ENCODE data around the gene OLFM1. TPM values are rescaled to one million over a fixed set of nuclear protein-coding genes. Genes with fewer than 3 reads are reported as not detected.
"Not testable (repeated sequence)": the region's sequence is repeated elsewhere in the genome, so short reads cannot be mapped to it uniquely, and the experiment has no call there.

Gene OLFM1
- total RNA-seq, 1 experiment from 2014 or later: 0.06 TPM

DNA sequence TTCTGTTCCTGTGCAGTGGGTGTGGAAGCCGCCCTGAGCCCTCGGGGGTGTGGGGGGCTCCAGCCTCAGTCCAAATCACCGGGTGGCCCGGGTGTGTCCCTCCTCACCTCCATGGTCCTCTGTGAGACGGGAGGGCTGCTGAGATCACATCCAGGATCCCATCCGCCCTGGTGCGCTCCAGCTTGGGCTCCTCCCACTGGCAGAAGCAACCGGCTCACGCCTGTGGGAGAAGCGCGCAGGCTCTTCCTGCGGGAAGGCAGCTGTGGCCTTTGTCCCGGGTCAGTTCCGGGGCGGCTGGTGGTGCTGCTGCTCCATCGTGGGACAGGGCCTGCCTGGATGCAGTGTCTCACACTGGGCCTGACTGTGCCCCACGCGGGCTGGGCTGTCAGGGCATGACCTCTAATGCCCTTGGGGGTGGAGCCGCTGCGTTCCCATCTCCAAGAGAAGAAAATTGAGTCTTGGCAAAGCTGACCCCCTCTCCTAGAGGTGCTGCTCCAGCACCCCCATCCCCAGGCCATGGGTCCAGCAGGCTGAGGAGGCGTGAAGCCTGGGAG, 18.5 kb downstream of the OLFM1 start:
- DNase-seq (ENCODE audit: low read depth): no peak

DNA sequence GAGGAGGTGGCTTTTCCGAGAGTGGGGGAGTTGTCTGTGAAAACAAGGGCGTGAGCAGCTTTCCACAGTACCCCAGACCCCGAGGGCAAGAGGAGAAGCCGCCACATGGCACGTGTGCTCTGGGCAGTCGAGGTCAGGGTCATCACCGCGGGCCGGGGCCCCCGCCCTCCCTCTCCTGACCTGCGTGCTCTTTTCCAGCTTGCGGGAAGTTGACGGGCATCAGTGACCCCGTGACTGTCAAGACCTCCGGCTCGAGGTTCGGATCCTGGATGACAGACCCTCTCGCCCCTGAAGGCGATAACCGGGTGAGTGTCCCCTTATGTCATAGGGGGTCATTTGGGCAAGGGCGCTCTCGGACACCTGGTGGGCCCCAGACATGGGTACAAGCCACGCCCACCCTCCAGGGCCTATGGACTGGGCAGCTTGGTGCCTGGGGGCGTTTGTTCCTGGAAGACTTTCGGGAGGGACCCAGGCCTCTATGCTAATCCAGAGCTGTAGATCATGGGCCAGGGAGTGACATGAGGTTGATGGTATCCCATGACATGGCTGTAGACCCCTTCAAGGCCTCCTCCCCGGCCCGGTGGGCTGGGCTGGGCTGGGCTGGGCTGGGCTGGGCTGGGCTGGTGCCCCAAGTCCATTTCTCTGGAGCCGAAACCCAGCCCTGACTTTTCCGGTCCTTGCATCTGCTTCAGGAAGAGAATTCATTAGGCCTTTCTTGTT, 19.2 kb downstream of the OLFM1 start:
- no peak for DNase-seq (ENCODE audit: low read depth)

DNA sequence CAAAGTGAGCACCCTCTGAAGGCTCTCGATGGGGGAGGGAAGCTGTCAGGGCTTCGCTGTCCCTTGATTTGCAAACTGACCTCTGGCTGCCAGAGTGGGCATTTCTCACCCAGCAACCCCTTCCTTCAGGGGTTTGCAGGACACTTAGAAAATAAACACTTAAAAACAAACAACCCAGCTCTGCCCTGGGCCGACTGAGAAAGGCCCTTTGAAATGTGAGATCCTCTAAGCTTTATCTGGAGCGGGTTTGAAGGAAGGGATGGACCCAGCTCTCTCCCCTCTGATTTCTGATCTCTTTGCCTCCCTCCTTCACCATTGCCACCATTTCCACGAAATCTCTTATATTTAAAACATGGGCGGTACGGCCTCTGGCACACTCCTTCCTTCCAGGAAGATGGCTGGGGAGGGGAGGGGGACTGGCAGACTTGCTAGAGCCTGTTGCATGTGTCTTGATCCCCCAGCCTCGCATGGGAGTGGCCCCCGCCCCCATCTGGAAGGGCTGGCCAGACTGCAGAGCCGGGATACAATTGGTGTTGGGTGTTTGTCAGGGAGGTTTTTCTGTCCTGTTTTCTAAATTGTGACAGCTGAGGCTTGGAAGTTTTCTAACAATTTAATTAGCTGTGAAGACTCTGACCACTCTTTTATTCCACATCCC, 20.2 kb downstream of the OLFM1 start:
- DNase-seq (ENCODE audit: low read depth): no peak

DNA sequence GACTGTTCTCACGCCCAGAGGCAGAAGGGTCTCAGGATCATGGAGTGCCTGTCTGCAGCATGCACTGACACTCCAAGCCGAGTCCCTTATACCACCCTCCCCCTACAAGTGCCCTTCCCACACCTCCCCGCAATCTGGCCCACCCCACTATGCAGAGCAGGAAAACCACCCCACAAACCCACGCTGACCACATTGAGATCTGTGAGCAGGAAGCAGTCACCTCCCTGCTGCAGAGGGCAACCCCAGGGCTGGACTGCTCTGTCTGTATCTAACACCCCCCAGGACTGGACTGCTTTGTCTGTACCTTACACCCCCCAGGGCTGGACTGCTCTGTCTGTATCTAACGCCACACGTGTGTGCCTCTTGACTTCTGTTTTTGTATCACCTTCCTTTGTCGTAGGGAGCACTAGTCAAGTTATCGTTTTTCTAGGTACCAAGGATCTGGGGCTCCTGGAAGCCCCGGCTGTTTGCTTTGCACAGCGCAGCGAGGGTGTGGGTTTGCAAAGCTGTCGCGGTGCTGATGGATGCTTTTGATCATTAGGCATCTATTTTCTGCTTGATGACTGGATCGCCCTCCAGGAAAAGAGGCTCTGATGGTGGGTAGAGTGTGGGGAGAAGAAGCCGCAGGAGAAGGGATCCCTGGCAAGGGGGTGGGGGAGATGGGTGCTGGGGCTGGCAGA, 21.5 kb downstream of the OLFM1 start:
- no peak for DNase-seq (ENCODE audit: low read depth)

DNA sequence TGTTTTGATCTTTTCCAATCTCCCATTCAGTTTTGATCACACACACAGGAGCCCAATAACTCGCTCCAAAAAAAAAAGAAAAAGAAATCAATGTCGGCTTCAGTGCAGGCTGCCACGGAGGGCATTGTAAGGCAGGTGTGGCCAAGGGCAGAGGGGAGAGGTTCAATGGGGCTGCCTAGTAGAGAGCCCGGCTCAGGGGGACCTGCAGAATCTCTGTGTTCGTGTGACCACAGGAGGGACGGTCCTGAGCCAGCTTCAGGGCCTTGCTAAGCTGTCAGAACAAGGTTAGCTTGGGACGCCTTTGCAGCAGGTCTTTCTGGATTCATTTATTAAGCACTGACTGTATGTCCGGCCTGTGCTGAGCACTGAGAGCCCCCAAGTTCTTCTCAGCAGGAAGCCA, 22.2 kb downstream of the OLFM1 start:
- DNase-seq (ENCODE audit: low read depth): no peak

DNA sequence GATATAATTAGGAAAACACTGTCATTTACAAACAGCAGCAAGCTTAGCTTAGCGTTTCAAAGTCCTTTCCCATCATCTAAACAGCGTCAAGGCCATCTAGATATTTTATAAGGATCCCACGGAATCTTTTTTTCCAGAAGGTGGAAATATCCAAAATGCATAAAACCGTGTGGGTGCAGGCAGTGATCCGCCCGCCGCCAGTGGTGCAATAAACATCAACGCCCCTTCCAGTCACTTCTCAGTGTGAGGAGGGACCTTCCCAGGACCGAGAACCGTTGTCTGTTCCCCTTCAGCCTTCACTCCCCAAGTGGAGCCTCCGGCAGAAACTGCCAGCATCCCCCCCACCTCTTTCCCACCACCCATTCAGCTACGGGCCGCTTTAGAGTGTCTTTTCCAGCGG, 22.9 kb downstream of the OLFM1 start:
- DNase-seq (ENCODE audit: low read depth): no peak

DNA sequence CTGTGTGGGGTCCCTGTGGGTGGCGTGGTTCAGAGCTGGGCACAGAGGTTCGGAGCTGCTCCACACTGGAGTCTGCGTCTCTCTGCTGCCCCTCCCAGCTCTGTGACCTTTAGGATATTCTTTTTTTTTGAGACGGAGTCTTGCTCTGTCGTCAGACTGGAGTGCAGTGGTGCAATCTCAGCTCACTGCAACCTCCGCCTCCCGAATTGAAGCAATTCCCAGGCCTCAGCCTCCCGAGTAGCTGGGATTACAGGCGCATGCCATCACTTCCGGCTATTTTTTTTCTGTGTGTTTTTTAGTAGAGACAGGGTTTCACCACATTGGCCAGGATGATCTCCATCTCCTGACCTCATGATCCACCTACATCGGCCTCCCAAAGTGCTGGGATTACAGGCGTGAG, 24.1 kb downstream of the OLFM1 start:
- DNase-seq (ENCODE audit: low read depth): not testable (repeated sequence)

DNA sequence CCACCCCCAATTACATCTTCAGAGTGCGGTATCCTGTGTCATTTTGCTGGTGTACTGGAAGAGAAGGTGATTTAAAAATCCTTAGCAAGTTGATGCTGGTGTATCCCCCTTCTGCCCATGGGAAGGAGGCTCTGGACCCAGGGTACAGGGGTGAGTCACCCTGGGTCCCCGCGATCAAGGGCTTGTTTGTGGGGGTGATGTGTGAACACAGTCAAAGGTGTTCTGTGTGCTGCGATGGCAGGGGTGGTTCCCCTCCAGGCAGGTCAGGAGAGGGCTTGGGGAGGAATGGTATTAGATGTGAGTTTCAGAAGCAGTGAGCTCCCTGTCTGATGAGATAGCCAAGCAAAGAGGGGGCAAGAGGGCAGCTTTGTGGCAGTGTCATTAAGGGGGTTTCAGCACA, 28.9 kb downstream of the OLFM1 start:
- DNase-seq (ENCODE audit: low read depth): no peak

DNA sequence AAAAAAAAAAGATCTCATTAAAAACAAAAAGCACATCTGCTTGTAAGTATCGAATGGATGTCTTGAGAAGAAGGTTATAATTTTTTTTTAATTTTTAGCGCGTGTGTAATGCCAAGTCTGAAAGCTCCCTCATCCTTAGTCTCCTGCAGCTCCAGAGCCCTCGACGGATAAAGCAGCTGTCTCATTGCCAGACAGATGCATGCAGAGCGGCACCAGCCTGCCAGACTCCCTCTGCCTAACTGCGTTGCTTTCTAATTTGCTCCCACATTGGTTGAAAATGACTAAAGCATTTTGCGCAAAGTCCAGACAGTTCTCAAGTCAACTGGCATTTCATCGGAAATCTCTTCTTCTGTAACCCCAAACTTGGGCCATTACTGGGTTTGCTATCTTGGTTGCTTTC, 29.4 kb downstream of the OLFM1 start:
- DNase-seq (ENCODE audit: low read depth): no peak

DNA sequence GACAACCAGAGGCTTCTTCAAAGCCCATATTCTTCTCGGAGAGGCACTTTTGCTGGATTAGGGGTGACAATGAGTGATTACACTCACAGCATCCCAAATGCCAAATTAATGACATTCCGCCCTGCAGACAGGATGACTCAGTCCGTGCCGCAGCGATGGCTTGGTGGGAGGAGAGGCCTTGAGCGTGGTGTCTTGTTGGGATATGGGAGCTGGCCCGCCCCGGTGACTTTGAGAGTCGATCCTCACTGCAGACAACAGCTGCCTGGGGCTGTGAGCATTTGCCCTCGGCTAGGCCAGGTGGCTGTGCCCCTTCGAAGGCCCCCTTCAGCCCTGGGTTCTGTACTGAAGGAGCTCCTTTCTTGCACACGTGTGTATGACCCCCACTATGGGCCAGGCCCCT, 29.8 kb downstream of the OLFM1 start:
- DNase-seq (ENCODE audit: low read depth): no peak

DNA sequence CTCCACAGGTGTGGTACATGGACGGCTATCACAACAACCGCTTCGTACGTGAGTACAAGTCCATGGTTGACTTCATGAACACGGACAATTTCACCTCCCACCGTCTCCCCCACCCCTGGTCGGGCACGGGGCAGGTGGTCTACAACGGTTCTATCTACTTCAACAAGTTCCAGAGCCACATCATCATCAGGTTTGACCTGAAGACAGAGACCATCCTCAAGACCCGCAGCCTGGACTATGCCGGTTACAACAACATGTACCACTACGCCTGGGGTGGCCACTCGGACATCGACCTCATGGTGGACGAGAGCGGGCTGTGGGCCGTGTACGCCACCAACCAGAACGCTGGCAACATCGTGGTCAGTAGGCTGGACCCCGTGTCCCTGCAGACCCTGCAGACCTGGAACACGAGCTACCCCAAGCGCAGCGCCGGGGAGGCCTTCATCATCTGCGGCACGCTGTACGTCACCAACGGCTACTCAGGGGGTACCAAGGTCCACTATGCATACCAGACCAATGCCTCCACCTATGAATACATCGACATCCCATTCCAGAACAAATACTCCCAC, 32.1 kb downstream of the OLFM1 start:
- no peak for DNase-seq (ENCODE audit: low read depth)

DNA sequence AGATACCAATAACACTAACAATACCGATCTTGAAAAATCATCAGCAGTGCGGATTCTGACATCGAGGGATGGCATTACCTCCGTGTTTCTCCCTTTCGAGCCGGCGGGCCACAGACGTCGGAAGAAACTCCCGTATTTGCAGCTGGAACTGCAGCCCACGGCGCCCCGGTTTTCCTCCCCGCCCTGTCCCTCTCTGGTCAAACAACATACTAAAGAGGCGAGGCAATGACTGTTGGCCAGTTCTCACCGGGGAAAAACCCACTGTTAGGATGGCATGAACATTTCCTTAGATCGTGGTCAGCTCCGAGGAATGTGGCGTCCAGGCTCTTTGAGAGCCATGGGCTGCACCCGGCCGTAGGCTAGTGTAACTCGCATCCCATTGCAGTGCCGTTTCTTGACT, 32.8 kb downstream of the OLFM1 start:
- DNase-seq (ENCODE audit: low read depth): no peak

DNA sequence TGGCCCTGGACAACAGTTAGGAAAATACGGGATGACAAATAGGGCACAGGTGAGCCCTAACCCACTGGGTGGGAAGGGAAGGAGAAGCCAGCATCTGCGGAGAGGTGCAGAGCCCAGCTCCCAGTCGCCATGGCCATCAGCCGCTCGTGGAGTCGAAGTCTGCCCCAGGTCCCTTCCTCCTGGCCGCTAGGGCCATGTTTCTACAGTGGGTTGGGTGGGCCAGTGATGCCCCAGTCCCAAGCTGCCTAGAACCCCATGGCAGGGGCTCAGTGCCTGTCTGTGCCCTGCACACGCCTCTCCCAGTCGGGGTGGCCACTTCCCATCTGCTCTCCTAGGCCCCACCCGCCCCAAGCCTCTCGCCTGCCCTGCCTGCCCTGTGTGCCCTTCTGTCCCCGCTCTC, 34.8 kb downstream of the OLFM1 start:
- no peak for DNase-seq (ENCODE audit: low read depth)

DNA sequence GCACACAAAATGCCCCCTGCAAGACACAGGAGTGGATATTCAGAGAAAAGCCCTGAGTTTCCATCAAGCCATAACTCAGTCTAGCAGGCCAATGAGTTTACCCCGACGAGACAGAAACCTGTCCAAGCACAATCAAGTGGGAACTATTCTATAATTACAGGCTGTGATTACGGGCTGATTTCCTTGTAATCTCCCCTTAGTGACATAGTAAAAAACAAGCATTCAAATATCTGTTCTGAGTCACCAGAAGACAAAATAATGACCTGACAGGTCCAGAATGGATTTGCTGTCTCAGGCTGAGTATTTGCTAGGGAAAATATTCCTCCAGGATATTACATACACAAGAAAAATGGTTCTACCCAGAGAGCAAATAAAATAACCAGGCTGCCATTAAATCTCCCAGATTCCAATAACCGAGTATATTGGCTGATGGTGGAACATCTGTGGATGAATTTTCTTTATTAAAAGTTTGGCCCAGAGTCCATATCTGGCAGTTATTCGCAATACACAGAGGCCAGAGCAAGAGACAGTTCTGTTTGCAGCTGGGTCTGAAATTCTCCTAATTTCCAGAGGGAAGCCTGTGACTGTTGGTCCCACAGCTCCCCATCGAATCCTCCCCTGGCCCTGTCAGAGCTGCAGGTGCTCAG, 35.8 kb downstream of the OLFM1 start:
- DNase-seq (ENCODE audit: low read depth): no peak

DNA sequence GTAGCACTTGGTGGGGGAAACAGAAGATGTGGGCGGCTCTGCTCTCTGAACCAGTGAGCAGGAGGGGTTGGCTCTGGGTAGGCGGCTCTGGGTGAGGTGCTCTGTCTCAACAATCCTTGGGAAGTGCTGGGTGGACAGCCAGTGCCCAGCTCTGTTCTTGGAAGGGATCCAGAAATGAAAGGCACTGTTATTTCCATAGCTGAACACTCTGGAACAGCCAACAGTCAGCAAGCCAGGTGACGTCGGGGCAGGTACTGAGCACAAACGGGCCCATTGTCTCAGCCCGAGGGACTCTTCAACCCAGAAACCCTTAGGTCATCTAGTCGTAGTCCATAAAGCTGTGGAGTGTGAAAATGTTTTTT, 36.3 kb downstream of the OLFM1 start:
- DNase-seq (ENCODE audit: low read depth): no peak

DNA sequence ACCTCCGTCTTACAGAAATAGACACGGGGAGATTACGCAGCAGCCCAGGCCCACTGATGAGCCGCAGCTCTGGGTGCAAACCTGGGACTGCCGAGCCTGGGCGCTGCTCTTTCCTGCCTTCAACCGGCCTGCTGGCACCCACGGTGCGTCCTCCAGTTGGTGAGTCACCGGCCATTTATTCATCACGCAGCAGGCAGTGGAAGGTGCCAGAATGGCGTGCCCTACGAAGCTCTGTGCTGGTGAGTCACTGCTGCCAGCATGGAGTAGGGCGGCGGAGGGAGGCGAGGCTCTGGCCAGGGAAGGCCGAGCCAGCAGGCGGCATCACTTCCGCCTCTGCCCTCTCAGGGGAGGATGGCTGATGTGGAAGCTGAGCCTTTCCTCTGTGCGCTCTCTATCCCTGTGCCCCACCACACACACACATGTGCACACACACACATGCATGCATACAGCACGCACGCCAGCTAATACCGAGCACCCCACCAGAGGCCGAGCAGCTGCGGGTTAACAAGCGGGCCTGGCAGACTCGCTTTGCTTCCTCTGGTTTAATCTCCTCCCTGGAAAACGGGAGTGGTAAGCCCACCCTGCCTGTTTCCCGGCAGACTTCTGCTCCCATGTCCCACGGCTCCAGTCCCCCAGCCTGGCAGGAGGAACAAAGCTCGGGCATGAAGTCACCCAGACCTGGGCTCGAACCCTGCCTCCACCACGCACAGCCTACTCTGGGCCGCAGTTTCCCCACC, 39.2 kb downstream of the OLFM1 start:
- peak; percentile 88 for DNase-seq (ENCODE audit: low read depth)

DNA sequence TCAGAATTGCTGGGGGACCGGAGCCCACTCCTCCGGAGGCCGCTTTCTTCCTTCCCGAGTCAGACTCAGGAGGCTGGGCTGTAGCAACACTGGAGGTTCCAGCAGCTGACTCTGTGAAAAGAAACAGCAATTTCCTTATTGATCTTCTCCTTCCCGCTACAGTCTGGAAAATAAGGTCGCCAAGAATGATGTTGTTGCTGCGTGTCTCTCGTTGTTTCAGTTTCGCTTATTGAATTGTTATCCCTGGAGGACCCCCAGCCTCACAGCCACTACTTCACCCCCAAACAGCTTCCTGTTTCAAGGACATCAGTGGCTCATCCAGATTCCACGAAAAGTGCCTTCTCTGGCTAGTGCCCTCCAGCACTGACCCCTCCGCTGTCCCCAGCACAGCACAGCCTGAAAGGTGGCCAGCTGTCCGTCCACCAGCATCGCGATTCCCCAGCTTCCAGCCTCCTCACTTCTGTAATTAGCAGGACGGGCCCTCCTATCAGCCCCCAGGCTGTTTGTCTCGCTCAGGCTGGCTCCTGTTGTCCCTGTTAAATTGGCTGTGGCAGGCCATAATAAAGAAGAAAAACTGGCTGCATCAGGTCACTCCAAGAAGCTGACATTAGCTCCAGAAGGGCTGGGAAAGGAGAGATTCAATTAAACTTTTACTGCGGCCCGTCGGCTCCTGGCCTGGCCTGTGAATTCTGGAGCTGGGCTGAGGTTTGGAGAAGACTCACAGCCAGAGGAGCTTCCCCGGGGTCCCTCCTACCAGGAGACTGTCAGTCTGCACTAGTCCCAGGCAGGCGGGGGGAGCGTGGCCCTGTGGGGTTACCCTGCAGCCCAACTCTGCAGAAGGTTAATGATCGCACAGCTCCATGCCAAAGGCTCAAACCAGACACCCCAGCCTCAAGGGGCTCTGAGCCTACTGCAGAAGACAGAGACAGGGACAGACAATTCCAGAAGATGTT, 40.5 kb downstream of the OLFM1 start:
- DNase-seq (ENCODE audit: low read depth): no peak

DNA sequence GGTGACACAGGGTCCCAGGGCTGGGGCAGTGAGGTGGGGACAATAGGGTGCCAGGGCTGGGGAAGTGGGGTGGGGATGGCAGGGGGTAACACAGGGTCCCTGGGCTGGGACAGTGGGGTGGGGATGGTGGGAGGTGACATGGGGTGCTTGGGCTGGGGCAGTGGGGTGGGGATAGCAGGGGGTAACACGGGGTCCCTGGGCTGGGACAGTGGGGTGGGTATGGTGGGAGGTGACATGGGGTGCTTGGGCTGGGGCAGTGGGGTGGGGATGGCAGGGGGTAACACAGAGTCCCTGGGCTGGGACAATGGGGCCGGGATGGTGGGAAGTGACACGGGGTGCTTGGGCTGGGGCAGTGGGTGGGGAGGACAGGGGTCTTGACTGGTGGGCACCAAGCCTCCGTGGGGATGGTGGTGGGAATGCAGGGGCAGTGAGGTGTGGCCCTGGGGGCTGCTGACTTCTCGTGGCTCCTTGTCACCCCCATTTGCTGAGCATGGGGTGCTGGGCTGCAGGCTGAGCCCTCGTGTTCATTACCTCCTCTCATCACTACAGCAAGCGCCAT, 41.7 kb downstream of the OLFM1 start:
- DNase-seq (ENCODE audit: low read depth): no peak

DNA sequence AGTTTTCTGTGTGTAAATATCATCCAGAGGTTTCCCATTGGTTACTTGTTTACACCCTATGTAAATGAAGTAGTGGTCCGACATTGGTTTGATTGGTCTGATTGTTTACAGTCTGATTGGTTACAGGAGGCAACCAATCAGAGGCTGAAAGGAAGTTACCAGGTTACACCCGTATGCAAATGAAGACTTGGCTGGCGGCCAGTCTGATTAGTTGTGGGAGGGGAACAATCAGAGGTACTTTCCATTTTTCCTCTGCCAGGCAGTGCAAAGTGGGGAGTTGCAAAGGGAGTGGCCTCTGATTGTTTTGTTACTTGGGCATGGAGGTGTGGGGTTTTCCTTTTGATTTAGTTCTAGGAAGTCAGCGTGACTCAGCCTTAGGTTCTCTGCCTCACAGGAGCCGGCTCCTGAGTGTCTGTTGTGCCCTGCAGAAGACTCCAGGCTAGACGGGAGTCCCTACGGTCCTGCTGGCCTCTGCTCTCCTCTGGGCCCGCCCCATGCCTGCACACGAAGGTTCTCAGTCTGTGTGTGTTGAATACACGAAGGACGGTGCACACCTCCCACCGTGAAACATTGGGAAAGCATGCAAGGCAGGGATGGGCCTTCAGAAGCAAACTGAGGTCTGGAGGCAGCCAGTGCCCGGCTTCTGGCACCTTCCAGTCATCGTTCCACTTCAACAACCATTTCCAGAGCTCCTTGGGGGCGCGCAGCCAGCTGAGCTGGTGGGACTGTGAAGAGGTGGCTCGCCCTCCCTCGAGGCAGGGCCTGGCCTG, 42.9 kb downstream of the OLFM1 start:
- peak; percentile 37 for DNase-seq (ENCODE audit: low read depth)

Measured in HT1080 (cell line).